Prostate gland (tissue), 2 donors: ENCODE measurements around the gene RABGAP1. TPM values are rescaled to one million over a fixed set of nuclear protein-coding genes. Genes with fewer than 3 reads are reported as not detected.

ENCODE experiments used
- DNase-seq: peaks from one replicate; pipeline ENCODE4 v3.0.0-alpha.2; 2019; ENCODE audit warnings: low spot score
- H3K27ac ChIP-seq, 2 donors: fragments of 200-600 bp; sonication (generic); 2 replicates each; pipeline ENCODE4 v1.5.1; 2017 to 2019
- H3K27me3 ChIP-seq: fragments of 200-600 bp; sonication (generic); replicated peaks from 2 replicates; pipeline ENCODE4 v1.5.1; 2019; ENCODE audit not compliant: insufficient read depth
- H3K36me3 ChIP-seq, 2 donors: fragments of 200-600 bp; sonication (generic); 1 replicate in 1 of 2; 2 replicates in 1 of 2; pipeline versions ENCODE4 v1.5.1 to v1.8.1; 2017 to 2019
- H3K4me1 ChIP-seq: fragments of 200-600 bp; sonication (generic); replicated peaks from 2 replicates; pipeline ENCODE4 v1.5.1; 2019
- H3K4me3 ChIP-seq, 2 donors: fragments of 200-600 bp; sonication (generic); 2 replicates each; pipeline ENCODE4 v1.5.1; 2017 to 2019
- H3K9me3 ChIP-seq: fragments of 200-600 bp; sonication (generic); 2 replicates; pipeline ENCODE4 v1.5.1; 2017
- POLR2A ChIP-seq: fragments of 450-650 bp; IDR thresholded peaks from one replicate; pipeline ENCODE4 v1.6.1; 2016; ENCODE audit warnings: antibody characterized with exemption, mild to moderate bottlenecking
- POLR2AphosphoS5 ChIP-seq: sonication (generic); formaldehyde crosslinking; IDR thresholded peaks from one replicate; pipeline ENCODE4 v1.6.1; 2017; ENCODE audit warnings: antibody characterized with exemption
- whole genome bisulfite sequencing: methylation state at CpG from one replicate; pipeline ENCODE4 v1.1.5; 2018; 5-methylcytosine and 5-hydroxymethylcytosine counted together
- intact Hi-C: fragments of 100-400 bp; cut with DNase I; formaldehyde crosslinking; loops from one replicate; pipeline ENCODE4 v1.14.2; 2022
- total RNA-seq, 2 donors: library from RNA; depleted of rRNA; stranded (reverse); fragments of >200 nt; gene quantifications; one replicate each; pipeline ENCODE4 v1.1.0, GENCODE V29; 2016
- TF ChIP-seq, protein P1 (sequence below), 4 experiments: fragments of 200-600 bp in 2 of 4; fragments of 450-650 bp in 2 of 4; sonication (generic) in 2 of 4; IDR thresholded peaks; 1 replicate in 3 of 4; 2 replicates in 1 of 4; pipeline ENCODE4 v1.5.1; 2016 to 2019; ENCODE audit warnings: antibody characterized with exemption in 4 of 4, mild to moderate bottlenecking in 2 of 4, moderate library complexity in 2 of 4

RABGAP1 gene
- total RNA-seq, 2 donors from 2014 or later, result 59.8 to 104 TPM

DNA sequence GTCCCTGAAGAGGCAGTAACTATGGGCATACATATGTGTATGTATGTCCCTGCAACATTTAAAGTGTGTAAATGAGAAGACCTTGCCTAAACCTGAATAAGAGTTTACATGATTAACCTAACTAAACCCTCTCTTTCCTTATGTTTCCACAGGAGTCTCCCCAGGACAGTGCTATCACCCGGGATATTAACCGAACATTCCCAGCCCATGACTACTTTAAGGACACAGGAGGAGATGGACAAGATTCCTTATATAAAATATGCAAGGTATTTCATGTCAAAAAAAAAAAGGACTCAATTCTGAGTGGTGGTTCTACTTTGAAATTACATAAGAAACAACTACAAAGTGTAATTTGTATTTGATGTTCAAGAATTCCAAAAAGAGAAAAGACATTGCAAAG is 124.4 kb downstream of the RABGAP1 start:
- TF ChIP-seq, protein P1, sequence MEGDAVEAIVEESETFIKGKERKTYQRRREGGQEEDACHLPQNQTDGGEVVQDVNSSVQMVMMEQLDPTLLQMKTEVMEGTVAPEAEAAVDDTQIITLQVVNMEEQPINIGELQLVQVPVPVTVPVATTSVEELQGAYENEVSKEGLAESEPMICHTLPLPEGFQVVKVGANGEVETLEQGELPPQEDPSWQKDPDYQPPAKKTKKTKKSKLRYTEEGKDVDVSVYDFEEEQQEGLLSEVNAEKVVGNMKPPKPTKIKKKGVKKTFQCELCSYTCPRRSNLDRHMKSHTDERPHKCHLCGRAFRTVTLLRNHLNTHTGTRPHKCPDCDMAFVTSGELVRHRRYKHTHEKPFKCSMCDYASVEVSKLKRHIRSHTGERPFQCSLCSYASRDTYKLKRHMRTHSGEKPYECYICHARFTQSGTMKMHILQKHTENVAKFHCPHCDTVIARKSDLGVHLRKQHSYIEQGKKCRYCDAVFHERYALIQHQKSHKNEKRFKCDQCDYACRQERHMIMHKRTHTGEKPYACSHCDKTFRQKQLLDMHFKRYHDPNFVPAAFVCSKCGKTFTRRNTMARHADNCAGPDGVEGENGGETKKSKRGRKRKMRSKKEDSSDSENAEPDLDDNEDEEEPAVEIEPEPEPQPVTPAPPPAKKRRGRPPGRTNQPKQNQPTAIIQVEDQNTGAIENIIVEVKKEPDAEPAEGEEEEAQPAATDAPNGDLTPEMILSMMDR (IDR thresholded peaks at IDR 0.05), result no peak
- no peak for TF ChIP-seq POLR2AphosphoS5
- no peak for TF ChIP-seq POLR2A
- H3K4me3 ChIP-seq, result no peak overlapping the region
- no peaks in the 10 kb centered on the region for H3K9me3 ChIP-seq
- no peaks in the 10 kb centered on the region for H3K36me3 ChIP-seq
- no peaks in the 10 kb centered on the region for H3K27me3 ChIP-seq
- 91% methylated on average over 2 of the region's 2 CpGs for WGBS
- no peaks in the 10 kb centered on the region for H3K4me1 ChIP-seq
- intact Hi-C loops, result no loop called here
- no peak for DNase-seq
- no peak overlapping the region for H3K27ac ChIP-seq

DNA sequence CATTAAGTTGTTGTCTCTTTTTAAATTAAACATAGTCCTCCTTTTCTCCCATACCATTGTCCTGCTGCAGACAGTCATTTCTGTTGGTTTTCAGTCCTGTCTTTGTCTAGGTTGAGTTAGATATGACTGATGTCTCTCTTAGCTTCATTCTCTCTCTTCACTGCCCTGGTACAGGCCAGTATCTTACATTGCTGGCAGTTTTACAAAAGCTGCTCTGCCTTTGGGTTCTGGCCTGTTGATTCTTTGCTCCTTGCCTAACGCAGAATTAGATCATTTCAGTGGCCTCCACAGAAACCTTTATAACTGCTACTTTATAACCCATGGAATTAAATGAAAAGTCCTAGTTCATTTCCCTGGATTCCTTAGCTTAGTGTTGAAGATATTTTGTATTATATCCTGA is 126.3 kb downstream of the RABGAP1 start:
- Histone ChIP-seq H3K27ac (no peak overlapping the region), H3K4me3 (no peak overlapping the region), H3K27me3 (no peaks in the 10 kb centered on the region), H3K4me1 (no peaks in the 10 kb centered on the region), H3K36me3 (no peaks in the 10 kb centered on the region), H3K9me3 (no peaks in the 10 kb centered on the region)
- intact Hi-C loops, result no loop called here
- no peak for DNase-seq
- TF ChIP-seq, protein P1 (IDR thresholded peaks at IDR 0.05), result no peak
- TF ChIP-seq POLR2AphosphoS5, result no peak
- TF ChIP-seq POLR2A, result no peak
- 82% methylated on average over 1 of the region's 1 CpG for WGBS

DNA sequence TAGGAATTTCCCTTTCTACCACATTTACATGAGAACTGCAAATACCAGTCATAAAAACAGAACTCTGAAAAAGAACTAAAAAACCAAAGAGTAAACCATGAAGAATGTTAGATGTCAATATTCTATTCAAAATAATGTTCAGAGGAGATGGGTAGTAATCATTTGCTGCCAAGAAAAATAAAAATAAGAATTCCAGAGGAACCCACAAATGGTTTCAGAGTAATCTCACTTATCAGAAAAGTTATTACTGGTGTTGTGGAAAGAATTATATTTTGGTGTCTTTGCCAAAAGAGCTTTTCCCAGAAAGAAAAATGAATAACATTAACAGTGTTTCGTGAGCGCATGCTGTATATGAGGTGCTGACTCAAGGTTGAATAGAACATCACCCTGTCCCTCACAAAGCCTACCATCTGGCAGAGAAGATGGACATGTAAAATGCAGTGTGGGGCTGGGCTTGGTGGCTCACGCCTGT is 128.2 kb downstream of the RABGAP1 start:
- WGBS, result 77% methylated on average over 3 of the region's 3 CpGs
- Histone ChIP-seq H3K27ac (no peak overlapping the region), H3K9me3 (no peaks in the 10 kb centered on the region), H3K27me3 (no peaks in the 10 kb centered on the region), H3K4me3 (no peak overlapping the region), H3K4me1 (no peaks in the 10 kb centered on the region), H3K36me3 (no peaks in the 10 kb centered on the region)
- no peak for TF ChIP-seq POLR2A
- TF ChIP-seq, protein P1 (IDR thresholded peaks at IDR 0.05), result no peak
- TF ChIP-seq POLR2AphosphoS5, result no peak
- intact Hi-C loops, result no loop called here
- no peak for DNase-seq

DNA sequence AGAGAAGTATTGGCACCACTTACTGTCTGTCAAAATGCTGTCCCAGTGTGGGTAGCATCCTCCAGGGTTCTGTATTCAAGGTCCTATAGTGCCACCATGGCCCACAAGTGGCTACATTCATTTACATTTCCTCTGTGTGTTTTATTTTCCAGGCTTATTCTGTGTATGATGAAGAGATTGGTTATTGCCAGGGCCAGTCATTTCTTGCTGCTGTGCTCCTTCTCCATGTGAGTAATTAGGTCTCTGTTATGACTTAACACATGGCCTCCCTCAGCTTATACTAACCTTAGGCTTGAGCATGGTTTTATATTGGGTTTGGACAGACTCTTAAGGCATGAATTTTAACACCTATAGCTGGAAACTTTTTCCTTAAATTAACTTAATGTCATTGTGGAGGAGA is 129.4 kb downstream of the RABGAP1 start:
- Histone ChIP-seq H3K4me3 (no peak overlapping the region), H3K27ac (no peak overlapping the region), H3K4me1 (no peaks in the 10 kb centered on the region), H3K9me3 (no peaks in the 10 kb centered on the region), H3K27me3 (no peaks in the 10 kb centered on the region), H3K36me3 (no peaks in the 10 kb centered on the region)
- intact Hi-C loops, result no loop called here
- no peak for TF ChIP-seq POLR2A
- no peak for TF ChIP-seq POLR2AphosphoS5
- TF ChIP-seq, protein P1 (IDR thresholded peaks at IDR 0.05), result no peak
- DNase-seq, result no peak

DNA sequence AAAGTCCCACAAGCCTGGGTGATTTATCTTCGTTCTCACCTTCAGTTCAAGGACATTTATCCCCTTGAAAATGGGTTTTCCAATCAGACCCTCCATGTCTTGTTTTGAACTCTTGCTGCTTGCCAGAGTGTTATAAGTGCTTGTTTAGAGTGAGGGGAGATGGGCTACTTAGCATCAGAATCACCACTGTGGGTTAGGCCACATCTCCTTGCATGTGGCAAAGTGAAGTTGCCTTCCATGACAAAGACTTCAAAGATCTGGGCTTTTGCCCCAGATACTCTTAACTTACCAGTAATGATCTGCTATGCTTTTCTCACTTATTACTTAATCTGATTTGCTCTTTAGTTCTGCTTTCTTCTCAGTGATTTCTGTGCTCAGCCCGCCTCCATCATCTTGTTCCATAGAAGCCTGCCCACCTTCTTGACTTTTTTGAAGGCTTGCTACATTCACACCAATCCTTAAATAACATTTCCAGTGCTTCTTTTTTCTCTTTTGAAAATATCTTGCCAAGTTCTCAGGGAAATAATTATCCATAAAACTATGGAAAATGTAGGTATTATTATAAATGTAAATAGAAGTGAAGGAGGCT is 131.7 kb downstream of the RABGAP1 start:
- intact Hi-C loops, result no loop called here
- 93% methylated on average over 2 of the region's 2 CpGs for WGBS
- Histone ChIP-seq H3K9me3 (no peaks in the 10 kb centered on the region), H3K4me3 (no peak overlapping the region), H3K27me3 (no peaks in the 10 kb centered on the region), H3K36me3 (no peaks in the 10 kb centered on the region), H3K27ac (no peak overlapping the region), H3K4me1 (no peaks in the 10 kb centered on the region)
- no peak for TF ChIP-seq POLR2AphosphoS5
- TF ChIP-seq POLR2A, result no peak
- TF ChIP-seq, protein P1 (IDR thresholded peaks at IDR 0.05), result no peak
- DNase-seq, result no peak
